Loucy (cell line): ENCODE results near the gene MEGF9.
"Not testable (repeated sequence)": the region's sequence is repeated elsewhere in the genome, so short reads cannot be mapped to it uniquely, and the experiment has no call there.

ENCODE experiments used
- H2AFZ ChIP-seq: fragments of 200-600 bp; sonication (generic); 2 replicates; pipeline ENCODE4 v1.6.0; 2016; ENCODE audit warnings: antibody characterized with exemption, mild to moderate bottlenecking, low read length, moderate library complexity
- H3F3A ChIP-seq: fragments of 200-600 bp; 2 replicates; pipeline ENCODE4 v1.6.0; 2016; ENCODE audit warnings: antibody characterized with exemption, low read depth, mild to moderate bottlenecking
- H3K27me3 ChIP-seq: fragments of 200-600 bp; sonication (generic); 2 replicates; pipeline ENCODE4 v1.6.1; 2014; ENCODE audit warnings: low read length, mild to moderate bottlenecking; ENCODE audit not compliant: insufficient read depth, poor library complexity, severe bottlenecking
- H3K36me3 ChIP-seq: fragments of 200-600 bp; sonication (generic); 2 replicates; pipeline ENCODE4 v1.6.1; 2016; ENCODE audit warnings: low read length; ENCODE audit not compliant: insufficient read depth
- H3K4me1 ChIP-seq: fragments of 200-600 bp; sonication (generic); 2 replicates; pipeline ENCODE4 v1.5.1; 2014; ENCODE audit warnings: low read length, mild to moderate bottlenecking; ENCODE audit not compliant: insufficient read depth, poor library complexity, severe bottlenecking
- H3K4me2 ChIP-seq: fragments of 200-600 bp; sonication (generic); 2 replicates; pipeline ENCODE4 v1.6.0; 2014; ENCODE audit warnings: antibody characterized with exemption, low read length, low read depth, mild to moderate bottlenecking; ENCODE audit not compliant: poor library complexity, severe bottlenecking
- H3K4me3 ChIP-seq: fragments of 200-600 bp; sonication (generic); 2 replicates; pipeline ENCODE4 v1.5.1; 2014; ENCODE audit warnings: low read length, mild to moderate bottlenecking, mixed read lengths; ENCODE audit not compliant: poor library complexity, severe bottlenecking
- H3K79me2 ChIP-seq: fragments of 200-600 bp; sonication (generic); 2 replicates; pipeline ENCODE4 v1.6.1; 2014; ENCODE audit warnings: low read length; ENCODE audit not compliant: insufficient read depth
- H3K9ac ChIP-seq: fragments of 200-600 bp; sonication (generic); 2 replicates; pipeline ENCODE4 v1.6.0; 2014; ENCODE audit warnings: mild to moderate bottlenecking, low read depth, low read length, moderate library complexity; ENCODE audit not compliant: poor library complexity, severe bottlenecking
- H3K9me2 ChIP-seq: fragments of 200-600 bp; sonication (generic); replicated peaks from 2 replicates; pipeline ENCODE4 v1.6.1; 2016; ENCODE audit warnings: low read depth, low read length, mixed read lengths
- H3K9me3 ChIP-seq: fragments of 200-600 bp; sonication (generic); 2 replicates; pipeline ENCODE4 v1.6.1; 2014; ENCODE audit warnings: mild to moderate bottlenecking, antibody characterized with exemption, low read length, low read depth; ENCODE audit not compliant: insufficient read depth
- H4K20me1 ChIP-seq: fragments of 200-600 bp; sonication (generic); 2 replicates; pipeline ENCODE4 v1.6.0; 2014; ENCODE audit warnings: antibody characterized with exemption, low read length, mild to moderate bottlenecking; ENCODE audit not compliant: insufficient read depth, poor library complexity, severe bottlenecking
- EZH2phosphoT487 ChIP-seq: fragments of 200-600 bp; IDR thresholded peaks from 2 replicates; pipeline ENCODE4 v1.6.1; 2018; ENCODE audit warnings: antibody characterized with exemption, mild to moderate bottlenecking, moderate library complexity, borderline replicate concordance
- TF ChIP-seq, protein P1 (sequence below): fragments of 200-600 bp; sonication (generic); conservative IDR thresholded peaks from 2 replicates; pipeline ENCODE4 v1.5.1; 2014; ENCODE audit warnings: mild to moderate bottlenecking, antibody characterized with exemption, low read length

MEGF9 gene

DNA sequence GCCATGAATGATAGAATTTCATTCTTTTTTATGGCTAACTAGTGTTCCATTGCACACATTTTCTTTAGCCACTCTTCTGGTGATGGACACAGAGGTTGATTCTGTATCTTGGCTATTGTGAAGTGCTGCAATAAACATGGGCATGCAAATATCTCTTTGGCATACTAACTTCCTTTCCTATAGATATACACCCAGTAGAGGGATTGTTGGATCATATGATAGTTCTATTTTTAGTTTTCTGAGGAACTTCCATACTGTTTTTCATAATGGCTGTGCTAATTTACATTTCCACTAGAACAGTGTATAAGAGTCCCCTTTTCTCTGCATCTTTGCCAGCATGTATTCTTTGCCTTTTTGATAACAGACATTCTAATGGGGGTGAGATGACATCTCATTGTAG lies 83.9 kb downstream of the MEGF9 start:
- peaks cover 8% of the 10 kb centered on the region; the same call in 1 of the 2 replicates for H3K9me3 ChIP-seq
- H3K4me3 ChIP-seq, result no peak overlapping the region
- H3K4me2 ChIP-seq, result no peak overlapping the region
- no peaks in the 10 kb centered on the region for H3K9me2 ChIP-seq
- no peaks in the 10 kb centered on the region for H3F3A ChIP-seq
- TF ChIP-seq, protein P1, sequence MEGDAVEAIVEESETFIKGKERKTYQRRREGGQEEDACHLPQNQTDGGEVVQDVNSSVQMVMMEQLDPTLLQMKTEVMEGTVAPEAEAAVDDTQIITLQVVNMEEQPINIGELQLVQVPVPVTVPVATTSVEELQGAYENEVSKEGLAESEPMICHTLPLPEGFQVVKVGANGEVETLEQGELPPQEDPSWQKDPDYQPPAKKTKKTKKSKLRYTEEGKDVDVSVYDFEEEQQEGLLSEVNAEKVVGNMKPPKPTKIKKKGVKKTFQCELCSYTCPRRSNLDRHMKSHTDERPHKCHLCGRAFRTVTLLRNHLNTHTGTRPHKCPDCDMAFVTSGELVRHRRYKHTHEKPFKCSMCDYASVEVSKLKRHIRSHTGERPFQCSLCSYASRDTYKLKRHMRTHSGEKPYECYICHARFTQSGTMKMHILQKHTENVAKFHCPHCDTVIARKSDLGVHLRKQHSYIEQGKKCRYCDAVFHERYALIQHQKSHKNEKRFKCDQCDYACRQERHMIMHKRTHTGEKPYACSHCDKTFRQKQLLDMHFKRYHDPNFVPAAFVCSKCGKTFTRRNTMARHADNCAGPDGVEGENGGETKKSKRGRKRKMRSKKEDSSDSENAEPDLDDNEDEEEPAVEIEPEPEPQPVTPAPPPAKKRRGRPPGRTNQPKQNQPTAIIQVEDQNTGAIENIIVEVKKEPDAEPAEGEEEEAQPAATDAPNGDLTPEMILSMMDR, result no peak
- no peak for TF ChIP-seq EZH2phosphoT487
- no peaks in the 10 kb centered on the region for H3K79me2 ChIP-seq
- H2AFZ ChIP-seq, result no peak overlapping the region
- H4K20me1 ChIP-seq, result no peaks in the 10 kb centered on the region
- H3K36me3 ChIP-seq, result no peaks in the 10 kb centered on the region
- no peak overlapping the region for H3K9ac ChIP-seq
- H3K27me3 ChIP-seq, result no peaks in the 10 kb centered on the region
- peaks cover under 1% of the 10 kb centered on the region for H3K4me1 ChIP-seq

DNA sequence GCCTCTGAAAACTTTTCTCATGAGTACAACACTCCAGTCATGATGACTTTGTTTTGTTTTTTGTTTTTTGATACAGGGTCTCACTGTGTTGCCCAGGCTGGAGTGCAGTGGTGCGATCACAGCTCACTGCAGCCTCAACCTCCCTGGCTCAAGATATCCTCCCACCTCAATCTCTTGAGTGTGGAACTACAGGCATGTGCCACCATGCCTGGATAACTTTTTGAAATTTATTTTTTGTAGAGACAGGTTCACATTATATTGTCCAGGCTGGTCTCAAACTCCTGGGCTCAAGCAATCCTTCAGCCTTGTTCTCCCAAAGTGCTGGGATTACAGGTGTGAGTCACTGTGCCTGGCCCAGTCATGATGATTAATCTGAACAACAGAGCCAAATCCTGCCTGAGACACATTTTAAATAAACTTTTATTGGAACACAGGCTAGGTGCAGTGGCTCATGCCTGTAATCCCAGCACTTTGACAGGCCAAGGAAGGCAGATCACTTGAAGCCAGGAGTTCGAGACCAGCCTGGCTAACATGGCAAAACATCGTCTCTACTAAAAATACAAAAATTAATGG lies 85.3 kb downstream of the MEGF9 start:
- H4K20me1 ChIP-seq, H3K79me2 ChIP-seq, H3K9ac ChIP-seq, H3K4me2 ChIP-seq, H3K27me3 ChIP-seq, H3K36me3 ChIP-seq, H3F3A ChIP-seq, H3K9me3 ChIP-seq, H3K4me3 ChIP-seq, H2AFZ ChIP-seq, H3K4me1 ChIP-seq, H3K9me2 ChIP-seq: not testable (repeated sequence)

DNA sequence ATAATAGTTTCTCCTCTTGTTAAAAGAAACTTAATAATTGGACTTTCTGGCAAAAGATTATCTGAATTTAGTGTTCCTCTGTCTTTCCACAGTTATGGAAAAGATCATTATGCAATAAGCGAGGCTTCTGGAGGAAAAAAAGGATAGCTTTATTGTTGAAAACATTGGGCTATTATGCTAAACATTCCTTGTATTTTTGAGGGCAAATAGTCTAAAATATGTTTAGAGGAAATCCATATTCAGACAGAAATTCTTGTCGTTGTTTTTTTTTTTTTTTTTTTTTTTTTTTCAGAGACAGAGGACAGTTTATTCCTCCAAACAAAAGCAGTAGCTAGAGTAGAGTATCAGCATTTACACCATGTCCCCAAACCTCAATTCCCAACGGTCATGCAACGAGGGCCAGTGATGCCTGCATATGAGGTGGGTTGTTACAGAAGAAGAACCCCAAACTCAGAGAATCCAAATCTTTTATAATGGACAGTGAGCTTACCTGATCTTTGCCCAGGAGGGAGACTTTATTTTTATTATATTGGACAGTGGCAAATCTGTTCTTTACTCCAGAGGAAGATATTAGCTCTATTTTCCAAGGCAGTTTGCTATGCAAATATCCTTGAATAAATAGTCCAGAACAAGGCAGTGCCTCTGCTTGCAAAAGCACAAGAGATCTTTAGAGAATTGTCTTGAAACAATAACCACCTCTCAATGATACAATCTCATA lies 85.9 kb downstream of the MEGF9 start:
- no peak overlapping the region for H3K9ac ChIP-seq
- H2AFZ ChIP-seq, result no peak overlapping the region
- H3K36me3 ChIP-seq, result no peaks in the 10 kb centered on the region
- H3K4me3 ChIP-seq, result no peak overlapping the region
- H3K4me1 ChIP-seq, result peaks cover 4% of the 10 kb centered on the region
- H4K20me1 ChIP-seq, result no peaks in the 10 kb centered on the region
- no peaks in the 10 kb centered on the region for H3K9me3 ChIP-seq
- H3K4me2 ChIP-seq, result no peak overlapping the region
- no peaks in the 10 kb centered on the region for H3K9me2 ChIP-seq
- TF ChIP-seq EZH2phosphoT487, result no peak
- TF ChIP-seq, protein P1, result no peak
- H3K27me3 ChIP-seq, result no peaks in the 10 kb centered on the region
- no peaks in the 10 kb centered on the region for H3F3A ChIP-seq
- H3K79me2 ChIP-seq, result no peaks in the 10 kb centered on the region

DNA sequence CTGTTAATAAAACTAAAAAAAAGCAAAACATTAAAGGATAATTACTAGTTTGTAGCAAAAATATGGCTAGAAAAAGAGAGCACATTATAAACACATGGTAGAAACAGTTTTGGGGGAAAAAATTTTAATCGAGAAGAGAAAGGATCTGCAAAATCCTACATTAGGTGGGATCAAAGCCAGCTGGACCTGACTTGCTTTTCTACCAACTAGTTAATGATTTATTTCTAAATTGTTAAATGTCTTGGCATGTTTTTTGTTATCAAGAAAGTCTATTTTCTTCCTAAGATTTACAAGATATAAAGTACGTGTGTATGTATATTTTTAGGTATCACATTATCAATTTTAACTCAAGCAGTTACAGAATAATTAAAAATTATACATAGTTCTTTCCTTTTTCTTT lies 87.2 kb downstream of the MEGF9 start:
- no peaks in the 10 kb centered on the region for H3F3A ChIP-seq
- H3K4me3 ChIP-seq, result no peak overlapping the region
- no peaks in the 10 kb centered on the region for H3K9me2 ChIP-seq
- H4K20me1 ChIP-seq, result no peaks in the 10 kb centered on the region
- peaks cover 4% of the 10 kb centered on the region for H3K4me1 ChIP-seq
- H3K36me3 ChIP-seq, result no peaks in the 10 kb centered on the region; the same call in 1 of the 2 replicates
- H3K9ac ChIP-seq, result no peak overlapping the region
- no peak overlapping the region for H3K4me2 ChIP-seq
- H2AFZ ChIP-seq, result no peak overlapping the region
- no peaks in the 10 kb centered on the region for H3K27me3 ChIP-seq
- TF ChIP-seq EZH2phosphoT487, result no peak
- TF ChIP-seq, protein P1, result no peak
- no peaks in the 10 kb centered on the region for H3K79me2 ChIP-seq
- H3K9me3 ChIP-seq, result no peaks in the 10 kb centered on the region
